GM19351 (cell line): ENCODE results near the gene COQ7.

Experiments used
- ATAC-seq: cut with Tn5 transposase; IDR thresholded peaks from one replicate; pipeline ENCODE4 v1.9.1; 2021; ENCODE audit warnings: mild to moderate bottlenecking, moderate library complexity; ENCODE audit not compliant: unreplicated experiment

COQ7 gene

GRCh38 chr16:19085679-19086200 lies 18.3 kb downstream of the COQ7 start:
- no peak for ATAC-seq

DNA sequence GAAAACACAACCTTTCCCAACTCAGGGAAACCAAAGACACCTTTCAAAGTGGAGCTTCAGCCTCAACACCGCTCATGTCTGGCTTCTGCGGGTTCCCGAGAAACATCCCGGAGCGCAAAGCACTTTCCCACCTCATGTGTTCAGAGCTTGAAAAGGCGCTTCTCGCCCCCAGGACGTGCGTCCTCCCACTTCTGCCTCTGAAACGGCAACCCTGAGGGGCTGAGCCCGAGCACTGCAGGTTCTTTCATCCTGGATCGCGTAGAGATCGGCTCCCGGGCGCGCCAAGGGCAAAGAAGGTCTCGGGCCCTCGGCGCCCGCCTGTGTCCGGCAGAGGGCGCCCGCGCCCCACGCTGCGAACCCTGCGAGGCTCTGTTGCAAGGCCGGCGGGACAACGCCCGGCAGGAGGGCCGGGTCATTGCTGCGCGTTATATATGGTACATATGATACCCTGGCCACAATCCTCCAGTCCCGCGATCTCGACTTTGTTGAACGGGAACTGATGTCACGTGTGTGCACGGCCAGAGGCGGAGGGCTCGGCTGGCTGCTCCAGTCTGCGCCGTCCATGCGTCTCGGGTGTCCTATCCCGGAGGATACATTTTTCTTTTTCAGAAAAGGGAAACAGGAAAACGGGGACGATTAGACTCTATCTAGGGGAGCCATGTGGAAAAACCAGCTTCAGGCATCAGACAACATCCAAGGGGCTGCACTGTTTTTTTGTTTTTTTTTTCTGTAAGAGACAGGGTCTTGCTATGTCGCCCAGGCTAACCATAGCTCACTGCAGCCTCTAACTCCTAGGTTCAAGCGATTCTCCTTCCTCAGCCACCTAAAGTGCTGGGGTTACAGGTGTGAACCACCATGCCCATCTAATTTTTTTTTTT lies 19.1 kb downstream of the COQ7 start:
- peak; percentile 69 for ATAC-seq

DNA sequence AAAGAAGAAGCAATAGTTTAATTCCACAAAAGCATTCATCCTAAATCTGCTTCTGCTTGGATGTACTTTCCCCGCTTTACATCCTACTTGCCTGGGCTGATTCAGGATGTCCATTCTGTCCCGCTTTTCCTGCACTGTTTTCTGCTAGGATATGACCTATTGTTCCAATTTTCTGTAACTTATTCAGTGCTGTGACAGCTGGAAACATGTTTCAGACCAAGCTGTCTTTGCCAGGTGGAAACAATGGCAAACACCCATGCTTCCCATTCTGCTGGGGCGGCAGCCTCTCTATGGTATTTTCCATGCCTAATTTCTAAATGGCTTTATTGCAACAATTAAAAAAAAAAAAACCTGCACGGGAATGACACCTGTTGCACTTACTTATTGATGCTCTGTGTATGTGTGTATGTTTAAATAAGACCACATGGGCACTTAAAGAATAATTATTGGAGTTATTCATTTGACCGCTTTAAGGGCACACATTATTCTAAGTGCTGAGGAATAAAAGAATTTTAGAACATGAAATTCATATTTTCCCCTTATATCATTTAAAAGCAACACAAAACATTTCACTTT lies 21.0 kb downstream of the COQ7 start:
- ATAC-seq: no peak

DNA sequence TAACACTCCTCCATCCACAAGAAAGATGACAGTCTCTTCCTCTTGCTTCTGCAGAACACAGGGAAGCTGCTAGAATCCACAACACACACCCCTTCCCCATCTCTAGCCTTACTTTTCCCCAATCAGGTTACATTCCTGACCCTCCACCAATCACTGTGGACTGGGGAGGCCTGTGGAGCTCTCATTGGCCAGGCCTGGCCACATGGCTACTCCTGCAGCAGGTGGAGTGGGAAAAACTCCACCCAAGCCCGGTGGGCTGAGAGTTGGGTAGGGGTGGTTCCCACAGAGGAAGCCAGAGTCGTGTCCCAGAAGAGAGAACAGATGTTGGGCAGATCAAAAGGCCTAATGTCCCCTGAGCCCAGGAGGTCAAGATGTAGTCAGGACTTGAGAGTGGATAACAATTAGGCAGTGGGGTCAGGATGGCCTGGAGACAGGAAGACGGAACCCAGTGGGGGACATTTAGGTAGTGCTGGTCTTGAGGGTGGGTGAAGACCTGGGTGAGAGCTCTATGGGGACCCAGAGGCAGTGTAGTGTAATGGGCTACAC lies 22.1 kb downstream of the COQ7 start:
- ATAC-seq: no peak

- ATAC-seq: no peak
Observed at GRCh38 chr16:19090916-19091315, 23.5 kb downstream of the COQ7 start.

DNA sequence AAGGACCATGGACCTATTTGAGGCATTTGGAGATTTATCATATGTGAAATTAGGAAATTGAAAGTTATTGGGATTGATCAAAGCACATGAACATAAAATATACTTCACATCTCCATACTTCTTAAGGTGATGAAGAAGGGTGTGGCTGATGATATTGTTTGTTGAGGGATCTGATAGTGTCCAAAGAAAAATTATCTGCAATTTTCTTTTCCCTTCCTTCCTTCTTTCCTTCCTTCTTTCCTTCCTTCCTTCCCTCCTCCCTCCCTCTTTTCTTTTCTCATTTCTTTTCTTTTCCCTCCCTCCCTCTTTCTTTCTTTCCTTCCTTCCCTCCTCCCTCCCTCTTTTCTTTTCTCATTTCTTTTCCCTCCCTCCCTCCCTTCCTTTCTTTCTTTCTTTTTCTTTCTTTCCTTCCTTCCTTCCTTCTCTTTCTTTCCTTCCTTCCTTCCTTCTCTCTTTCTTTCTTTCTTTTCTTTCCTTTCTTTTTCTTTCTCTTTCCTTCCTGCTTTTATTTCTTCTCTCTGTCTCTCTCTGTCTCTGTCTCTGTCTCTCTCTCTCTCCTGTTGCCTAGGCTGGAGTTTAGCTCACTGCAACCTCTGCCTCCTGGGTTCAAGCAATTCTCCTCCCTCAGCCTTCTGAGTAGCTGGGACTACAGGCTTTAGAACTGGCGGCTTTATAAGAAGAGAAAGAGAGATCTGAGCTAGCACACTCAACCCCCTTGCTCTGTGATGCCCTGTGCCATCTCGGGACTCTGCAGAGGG lies 25.4 kb downstream of the COQ7 start:
- ATAC-seq: no peak

- no peak for ATAC-seq
Observed at GRCh38 chr16:19093631-19094541, 26.5 kb downstream of the COQ7 start.

DNA sequence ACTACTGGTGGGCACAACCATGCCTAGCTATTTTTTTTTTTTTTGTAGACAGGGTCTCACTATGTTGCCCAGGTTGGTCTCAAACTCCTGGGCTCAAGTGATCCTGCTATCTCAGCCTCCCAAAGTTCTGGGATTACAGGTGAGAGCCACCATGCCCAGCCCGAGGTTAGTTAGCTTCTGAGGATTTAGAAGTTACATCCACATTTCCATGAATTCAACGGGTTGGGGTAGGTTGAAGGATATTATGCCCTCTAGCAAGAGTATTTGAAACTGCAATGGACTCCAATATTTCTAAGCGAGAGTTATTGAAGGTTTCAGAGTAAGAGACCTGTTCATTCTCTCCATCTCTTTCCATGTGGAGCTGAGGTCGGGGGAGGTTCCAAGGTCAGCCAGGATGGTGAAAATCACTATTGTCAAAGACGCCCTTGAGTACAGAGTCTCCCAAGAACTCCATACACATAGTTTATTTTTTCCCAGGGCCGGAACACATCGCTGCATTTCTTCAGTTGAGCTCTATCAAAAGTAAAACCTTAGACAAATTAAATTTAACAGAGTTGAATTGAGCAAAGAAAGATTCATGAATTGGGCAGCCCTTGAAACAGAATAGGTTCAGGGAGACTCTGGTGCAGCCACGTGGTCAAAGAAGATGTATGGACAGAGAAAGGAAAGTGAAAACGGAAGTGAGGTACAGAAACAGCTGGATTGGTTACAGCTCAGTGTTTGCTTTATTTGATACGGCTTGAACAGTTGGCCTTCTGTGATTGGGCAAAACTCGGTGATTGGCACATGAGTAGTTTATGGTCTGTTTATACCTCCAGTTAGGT lies 27.3 kb downstream of the COQ7 start:
- no peak for ATAC-seq

DNA sequence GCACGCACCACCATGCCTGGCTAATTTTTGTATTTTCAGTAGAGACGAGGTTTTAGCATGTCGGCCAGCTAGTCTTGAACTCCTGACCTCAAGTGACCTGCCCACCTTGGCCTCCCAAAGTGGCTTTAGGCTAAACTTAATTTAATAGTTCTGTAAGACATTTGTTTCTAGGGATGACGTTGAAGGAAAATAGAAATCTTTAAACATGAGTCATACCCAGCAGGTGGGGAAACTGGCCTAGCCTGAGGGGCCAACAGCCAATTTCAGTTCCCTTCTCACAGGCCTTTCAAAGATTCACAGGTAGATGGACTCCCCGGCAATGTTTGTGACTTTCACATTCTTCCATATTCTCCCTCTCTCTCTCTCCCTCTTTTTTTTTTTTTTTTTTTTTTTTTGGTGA lies 28.2 kb downstream of the COQ7 start:
- ATAC-seq: no peak

- ATAC-seq: no peak
Observed at GRCh38 chr16:19098173-19098572, 30.8 kb downstream of the COQ7 start.

GRCh38 chr16:19102187-19102872 lies 34.9 kb downstream of the COQ7 start:
- no peak for ATAC-seq

DNA sequence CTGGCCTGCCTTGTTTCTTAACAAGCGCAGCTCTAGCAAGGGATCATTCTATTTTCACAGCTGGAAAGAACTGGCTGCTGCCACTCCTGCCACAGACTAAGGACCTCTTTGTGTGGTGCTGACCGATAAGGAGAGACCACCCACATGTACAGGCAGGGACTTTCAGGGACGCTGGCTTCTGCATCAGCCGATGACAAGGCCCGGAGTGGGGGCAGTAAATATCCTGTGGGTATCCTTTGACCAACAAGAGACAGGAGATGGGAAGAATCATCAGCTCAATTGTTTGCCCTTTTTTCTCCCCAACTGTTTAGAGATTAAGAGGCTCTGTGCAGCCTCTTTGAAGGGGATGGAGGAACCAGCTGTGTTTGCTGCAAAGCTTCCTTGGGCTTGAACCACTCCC lies 37.2 kb downstream of the COQ7 start:
- no peak for ATAC-seq

- no peak for ATAC-seq
Observed at GRCh38 chr16:19105131-19105530, 37.7 kb downstream of the COQ7 start.

DNA sequence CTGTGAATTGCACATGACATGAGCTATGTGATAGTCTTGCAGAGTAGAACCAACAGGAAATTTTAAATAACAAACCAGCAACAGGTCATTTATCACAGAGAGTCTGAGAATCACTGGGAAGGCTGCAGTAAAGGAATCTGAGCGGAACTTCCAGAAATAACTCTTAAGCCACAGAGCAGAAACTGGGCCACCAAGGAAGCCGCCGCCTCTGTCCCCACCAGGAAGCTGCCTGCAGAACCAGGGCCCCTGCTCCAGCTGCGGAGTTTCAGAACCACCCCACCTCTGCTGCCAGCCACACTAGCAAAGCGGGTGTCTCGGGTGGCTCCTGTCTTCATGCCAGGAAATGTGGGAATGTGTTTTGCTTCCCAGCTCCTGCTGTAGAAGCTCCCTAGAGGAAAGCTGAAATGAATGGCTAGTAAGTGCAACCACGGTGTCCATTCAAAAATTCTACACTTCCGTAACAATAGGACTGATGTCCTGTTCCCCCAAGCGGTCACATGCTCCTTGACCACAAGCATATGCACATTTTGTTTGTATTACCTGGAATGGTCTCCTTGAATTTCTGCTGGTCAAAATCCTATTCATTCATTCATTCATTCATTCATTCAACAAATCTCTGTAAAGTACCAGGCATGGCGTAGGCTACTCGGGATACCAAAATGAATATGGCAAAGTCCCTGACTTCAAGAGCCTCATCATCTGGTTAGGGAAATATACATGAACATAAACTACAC lies 38.6 kb downstream of the COQ7 start:
- ATAC-seq: no peak

DNA sequence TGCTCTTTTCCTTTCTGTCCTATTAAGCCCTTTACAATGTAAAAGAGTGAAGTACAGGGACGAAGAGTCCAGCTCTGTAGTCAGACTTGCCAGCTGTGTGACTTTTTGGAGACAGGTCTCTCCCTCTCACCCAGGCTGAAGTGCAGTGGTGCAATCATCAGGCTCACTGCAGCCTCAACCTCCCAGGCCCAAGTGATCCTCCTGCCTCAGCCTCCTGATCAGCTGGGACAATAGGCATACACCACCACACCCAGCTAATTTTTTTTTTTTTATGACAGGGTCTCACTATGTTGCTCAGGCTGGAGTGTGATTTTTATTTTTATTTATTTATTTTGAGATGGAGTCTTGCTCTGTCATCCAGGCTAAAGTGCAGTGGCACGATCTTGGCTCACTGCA lies 39.2 kb downstream of the COQ7 start:
- ATAC-seq: no peak

GRCh38 chr16:19108409-19109287 lies 41.2 kb downstream of the COQ7 start:
- ATAC-seq: no peak

- ATAC-seq: no peak
Observed at GRCh38 chr16:19109288-19109664, 41.9 kb downstream of the COQ7 start.
